GM19035 (cell line): ENCODE measurements around the gene ATOSB.

Experiments used
- ATAC-seq: cut with Tn5 transposase; IDR thresholded peaks from one replicate; pipeline ENCODE4 v1.9.1; 2021; ENCODE audit not compliant: unreplicated experiment

ATOSB gene

GRCh38 chr9:35054871-35055644, 60.6 kb downstream of the ATOSB start:
- no peak for ATAC-seq

GRCh38 chr9:35054185-35054835, 61.4 kb downstream of the ATOSB start:
- no peak for ATAC-seq
